K562 (cell line): ENCODE measurements around the gene ASGR1. TPM values are rescaled to one million over a fixed set of nuclear protein-coding genes. Genes with fewer than 3 reads are reported as not detected.

Experiments used
- ATAC-seq: fragments of 200-7000 bp; cut with Tn5 transposase; 3 replicates; pipeline ENCODE4 v1.9.1; 2020; ENCODE audit warnings: moderate library complexity
- BruUV-seq: library from RNA; stranded (reverse); fragments of 400-500 nt; replicated peaks from 2 replicates; lab custom pipeline; 2021; lab: Mats Ljungman, UMichigan
- CTCF ChIA-PET: fragments of 300-600 bp; formaldehyde crosslinking; extraction: SDS; loops from one replicate; lab custom pipeline; 2021; ENCODE audit warnings: low intra/inter-chr PET ratio; lab: Yijun Ruan, JAX
- POLR2A ChIA-PET: fragments of 300-600, 350-650 bp; sonication (Branson Sonifier 250); formaldehyde crosslinking; extraction: SDS; loops from one replicate; lab custom pipeline; 2021; ENCODE audit warnings: antibody characterized with exemption, inconsistent platforms; lab: Yijun Ruan, JAX
- DNase-seq, 4 experiments: peaks; one replicate each; pipeline versions ENCODE4 v3.0.0 to v3.0.0-alpha.2; 2011 to 2018; ENCODE audit warnings: low spot score in 3 of 4, mixed read lengths in 3 of 4; ENCODE audit errors: extremely low read depth in 1 of 4
- FAIRE-seq: peaks from 2 replicates; lab custom pipeline; 2011; peaks lifted over from hg19 to GRCh38; lab: Jason Lieb, UNC
- H2AFZ ChIP-seq: 2 replicates; pipeline ENCODE4 v1.6.0; 2011; ENCODE audit warnings: low read depth, low read length, control low read depth, inconsistent platforms
- H3K27ac ChIP-seq: fragments of 200-600 bp; 3 replicates; pipeline ENCODE4 v1.8.0; 2011; ENCODE audit warnings: low read depth, mild to moderate bottlenecking, control low read depth, inconsistent platforms, low read length, moderate library complexity, mixed read lengths; ENCODE audit errors: extremely low read depth
- H3K27me3 ChIP-seq, 2 experiments: fragments of 300-600 bp in 1 of 2; 2 replicates in 1 of 2; 3 replicates in 1 of 2; pipeline versions ENCODE4 v1.6.0 to v1.8.0; 2011; ENCODE audit warnings: inconsistent platforms in 2 of 2, low read length in 2 of 2, mild to moderate bottlenecking in 1 of 2, mixed read lengths in 1 of 2, moderate library complexity in 1 of 2; ENCODE audit not compliant: control insufficient read depth in 2 of 2, insufficient read depth in 2 of 2
- H3K36me3 ChIP-seq: fragments of 300-600 bp; 3 replicates; pipeline ENCODE4 v1.8.0; 2011; ENCODE audit warnings: mild to moderate bottlenecking, low read length, inconsistent platforms; ENCODE audit not compliant: control insufficient read depth, insufficient read depth
- H3K4me1 ChIP-seq, 2 experiments: fragments of 200-600 bp in 1 of 2; replicated peaks in 1 of 2; 2 replicates in 1 of 2; 3 replicates in 1 of 2; pipeline versions ENCODE4 v1.5.1 to v1.8.0; 2011; ENCODE audit warnings: inconsistent platforms in 2 of 2, low read length in 2 of 2, mild to moderate bottlenecking in 1 of 2, mixed read lengths in 1 of 2, moderate library complexity in 1 of 2; ENCODE audit not compliant: control insufficient read depth in 2 of 2, insufficient read depth in 2 of 2
- H3K4me2 ChIP-seq: 2 replicates; pipeline ENCODE4 v1.6.1; 2011; ENCODE audit warnings: low read length, control low read depth, inconsistent platforms, mixed read lengths; ENCODE audit not compliant: insufficient read depth
- H3K4me3 ChIP-seq: fragments of 200-600 bp; sonication (generic), shearing (Covaris generic); 2 replicates; pipeline ENCODE4 v1.5.1; 2016; ENCODE audit warnings: control low read depth, inconsistent platforms
- H3K79me2 ChIP-seq: fragments of 200-600 bp; 3 replicates; pipeline ENCODE4 v1.8.0; 2011; ENCODE audit warnings: low read length, inconsistent platforms; ENCODE audit not compliant: control insufficient read depth, insufficient read depth
- H3K9ac ChIP-seq, 2 experiments: 2 replicates each; pipeline versions ENCODE4 v1.6.0 to v1.6.1; 2011; ENCODE audit warnings: low read depth in 2 of 2, low read length in 2 of 2, control low read depth in 1 of 2, inconsistent platforms in 1 of 2, mild to moderate bottlenecking in 1 of 2, mixed read lengths in 1 of 2; ENCODE audit not compliant: insufficient read depth in 1 of 2
- H3K9me1 ChIP-seq: one replicate; pipeline ENCODE4 v1.6.0; 2011; ENCODE audit warnings: inconsistent platforms, mild to moderate bottlenecking, low read length, moderate library complexity; ENCODE audit not compliant: control insufficient read depth, insufficient read depth
- H3K9me3 ChIP-seq: replicated peaks from 2 replicates; pipeline ENCODE4 v1.5.1; 2011; ENCODE audit warnings: low read depth, low read length, inconsistent platforms; ENCODE audit not compliant: control insufficient read depth, insufficient read depth
- H4K20me1 ChIP-seq: replicated peaks from 2 replicates; pipeline ENCODE4 v1.6.1; 2011; ENCODE audit warnings: low read length, inconsistent platforms, mixed read lengths; ENCODE audit not compliant: control insufficient read depth, insufficient read depth
- CCNT2 ChIP-seq: IDR thresholded peaks from 2 replicates; pipeline ENCODE4 v1.6.1; 2011; ENCODE audit warnings: borderline replicate concordance, low read depth, mild to moderate bottlenecking, moderate library complexity, mixed read lengths, low read length; ENCODE audit not compliant: insufficient read length; ENCODE audit errors: extremely low read depth
- MAFG ChIP-seq: fragments of 450-650 bp; conservative IDR thresholded peaks from 2 replicates; pipeline ENCODE4 v1.6.1; 2016; ENCODE audit warnings: missing genetic modification characterization, missing compliant biosample characterization
- MYNN ChIP-seq, 2 experiments: sonication (generic); formaldehyde crosslinking in 1 of 2; IDR thresholded peaks; 2 replicates each; pipeline versions ENCODE4 v1.5.0 to v1.6.1; 2016 to 2020; ENCODE audit warnings: antibody characterized with exemption in 1 of 2, missing genetic modification reagents in 1 of 2
- PHF21A ChIP-seq: fragments of 450-650 bp; IDR thresholded peaks from 2 replicates; pipeline ENCODE4 v1.6.1; 2017; ENCODE audit warnings: low read depth, borderline replicate concordance
- POLR2A ChIP-seq: fragments of 450-650 bp; conservative IDR thresholded peaks from 2 replicates; pipeline ENCODE4 v1.6.1; 2016
- RAD21 ChIP-seq, 2 experiments: fragments of 250-450 bp in 1 of 2; fragments of 450-650 bp in 1 of 2; sonication (Bioruptor Pico) in 1 of 2; formaldehyde crosslinking in 1 of 2; IDR thresholded peaks in 1 of 2; conservative IDR thresholded peaks in 1 of 2; 2 replicates each; pipeline versions ENCODE4 v1.4.0 to v1.8.0; 2020 to 2022; ENCODE audit warnings: mild to moderate bottlenecking in 2 of 2, moderate library complexity in 1 of 2
- RBFOX2 ChIP-seq: fragments of 200-400 bp; formaldehyde crosslinking; IDR thresholded peaks from 2 replicates; pipeline ENCODE4 v1.6.1; 2017; ENCODE audit warnings: low read depth, mild to moderate bottlenecking, low read length, moderate library complexity
- SIX5 ChIP-seq, 2 experiments: IDR thresholded peaks; 2 replicates each; pipeline ENCODE4 v1.6.1; 2011; ENCODE audit warnings: low read length in 2 of 2, borderline replicate concordance in 1 of 2, low read depth in 1 of 2, mild to moderate bottlenecking in 1 of 2, moderate library complexity in 1 of 2; ENCODE audit not compliant: insufficient read depth in 1 of 2
- WGBS: fragments of 100-300 bp; shearing (Covaris generic); methylation state at CpG from one replicate; pipeline ENCODE4 v1.1.6; 2016; ENCODE audit warnings: low coverage, mixed read lengths; ENCODE audit not compliant: insufficient coverage; ENCODE audit errors: missing lambda C conversion rate; 5-methylcytosine and 5-hydroxymethylcytosine counted together
- in situ Hi-C: fragments of 300-500 bp; cut with MboI; formaldehyde crosslinking; loops from 4 replicates; pipeline ENCODE4 v1.15.0; 2018; ENCODE audit warnings: inconsistent platforms, mixed read lengths
- intact Hi-C: fragments of 100-400 bp; cut with micrococcal nuclease; formaldehyde crosslinking; loops from 2 replicates; pipeline ENCODE4 v1.14.2; 2022
- polyA plus RNA-seq, 8 experiments: library from polyadenylated mRNA; depleted of rRNA in 4 of 8; stranded (reverse) in 5 of 8; unstranded in 3 of 8; fragments of >200 nt; fragmentation: Nextera tagmentation in 2 of 8; fragmentation: Illumina TruSeq in 1 of 8; extraction: Ambion mirVana in 2 of 8; extraction: Trizol in 1 of 8; gene quantifications; 2 replicates each; pipeline versions ENCODE4 v1.2.1 to v1.2.3, GENCODE V29; 2011 to 2014; ENCODE audit warnings: inconsistent platforms in 1 of 8, missing spikeins in 1 of 8
- total RNA-seq, 7 experiments: library from RNA; depleted of rRNA in 6 of 7; stranded (reverse); fragments of >200 nt in 6 of 7; fragmentation: Illumina TruSeq in 2 of 7; extraction: Trizol in 2 of 7; gene quantifications; 2 replicates each; pipeline versions ENCODE4 v1.2.1 to v1.2.3, GENCODE V29; 2011 to 2021; ENCODE audit warnings: low replicate concordance in 1 of 7

ASGR1 gene
- total and polyA plus RNA-seq, 9 of the 15 experiments (the other 6 are each of a cell fraction or from before 2014, with no cell fraction given), result 0.11 to 1.0 (median 0.64) TPM; not detected in 2

GRCh38 chr17:7221278-7222092 lies 42.3 kb upstream of the ASGR1 start:
- BruUV-seq, result no TSS peak
- Histone ChIP-seq H3K9ac (peak overlapping the region in 1 of 2 experiments; percentile 69; a peak in 1 of 4 replicates), H3K36me3 (peaks cover 60% of the 10 kb centered on the region; the same call in 2 of the 3 replicates), H3K9me3 (no peaks in the 10 kb centered on the region), H3K4me1 (peaks cover 26 to 57% of the 10 kb centered on the region in 2 experiments), H2AFZ (no peak overlapping the region), H3K4me3 (peak overlapping the region; percentile 87; the same call in 1 of the 2 replicates), H4K20me1 (peaks cover 6% of the 10 kb centered on the region), H3K27me3 (no peaks in the 10 kb centered on the region), H3K79me2 (peaks cover 31% of the 10 kb centered on the region), H3K27ac (peak overlapping the region; percentile 90; the same call in 1 of the 3 replicates), H3K9me1 (peaks cover 6% of the 10 kb centered on the region), H3K4me2 (peak overlapping the region; percentile 93; the same call in 1 of the 2 replicates)
- TF ChIP-seq POLR2A (peak; percentile 49; the same call in 1 of the 2 replicates), MYNN (IDR thresholded peaks at IDR 0.05) (0 out of 2 replicates have a peak, but pooled peaks have one; percentile 6), MYNN (CRISPR knock-in tag; IDR thresholded peaks at IDR 0.05) (no peak), CCNT2 (peak; percentile 18), RAD21 (CRISPR knock-in tag; conservative IDR thresholded peaks at IDR 0.05 in 1 of 2, IDR thresholded peaks at IDR 0.05 in 1 of 2) (0 out of 4 replicates have a peak, but pooled peaks of 1 of the 2 experiments have one; percentile 3), PHF21A (no peak), RBFOX2 (peak; percentile 7; the same call in 1 of the 2 replicates), MAFG (tag) (no peak), SIX5 (IDR thresholded peaks at IDR 0.05; ENCODE audit: borderline replicate concordance in 1 of 2, insufficient read depth in 1 of 2, low read depth in 1 of 2, low read length in 2 of 2) (no peak)
- FAIRE-seq, result no peak
- in situ Hi-C loops (no loop called here), intact Hi-C loops (no loop called here)
- 96% methylated on average over 6 of the region's 10 CpGs for WGBS
- no peak for ATAC-seq
- DNase-seq, result no peak
- CTCF ChIA-PET, result no interaction called here
- POLR2A ChIA-PET, result interaction anchor here (0.6 to 7.7 kb wide), 8 partner anchors 9 to 255 kb away, joined by 3 to 73 read pairs (median 4); partner anchors contain the start of genes ACAP1, DVL2, GABARAP and PHF23
